Testis (tissue), 3 donors: ENCODE data around the gene CDK5. TPM values are rescaled to one million over a fixed set of nuclear protein-coding genes. Genes with fewer than 3 reads are reported as not detected.
A peak's percentile ranks its signal among the peaks of the same experiment; 100 is the strongest.

ENCODE experiments used
- DNase-seq: peaks from one replicate; pipeline ENCODE4 v3.0.0-alpha.2; 2019
- H3K27ac ChIP-seq, 2 donors: fragments of 200-600 bp; sonication (generic); one replicate each; pipeline ENCODE4 v1.5.1; 2019
- H3K27me3 ChIP-seq: fragments of 200-600 bp; sonication (generic); one replicate; pipeline ENCODE4 v1.5.1; 2019
- H3K36me3 ChIP-seq: fragments of 200-600 bp; sonication (generic); one replicate; pipeline ENCODE4 v1.5.1; 2017; ENCODE audit warnings: low read depth; ENCODE audit errors: missing control alignments
- H3K4me1 ChIP-seq: fragments of 200-600 bp; sonication (generic); one replicate; pipeline ENCODE4 v1.5.1; 2019
- H3K4me3 ChIP-seq, 2 donors: fragments of 200-600 bp; sonication (generic); one replicate each; pipeline ENCODE4 v1.5.1; 2017 to 2019
- H3K9me3 ChIP-seq: fragments of 200-600 bp; sonication (generic); one replicate; pipeline ENCODE4 v1.5.1; 2017
- POLR2A ChIP-seq: fragments of 450-650 bp; IDR thresholded peaks from one replicate; pipeline ENCODE4 v1.6.1; 2017; ENCODE audit warnings: antibody characterized with exemption, mild to moderate bottlenecking, moderate library complexity
- WGBS, 2 donors: methylation state at CpG; one replicate each; pipeline ENCODE4 v1.1.5; 2018; 5-methylcytosine and 5-hydroxymethylcytosine counted together
- intact Hi-C: fragments of 100-400 bp; cut with DNase I; formaldehyde crosslinking; loops from one replicate; pipeline ENCODE4 v1.15.1; 2023; ENCODE audit warnings: low total_unique reads
- polyA plus RNA-seq: library from polyadenylated mRNA; stranded (reverse); fragments of 350-450 nt; fragmentation: Illumina TruSeq; extraction: RNeasy Lipid Tissue Mini Kit (QIAGEN cat#74804); gene quantifications from one replicate; pipeline ENCODE4 v1.2.3, GENCODE V29; 2014; ENCODE audit warnings: low read depth, low replicate concordance; ENCODE audit not compliant: insufficient read depth
- total RNA-seq, 2 donors: library from RNA; depleted of rRNA; stranded (reverse); fragments of >200 nt; gene quantifications; one replicate each; pipeline ENCODE4 v1.2.3, GENCODE V29; 2016
- TF ChIP-seq, protein P1 (sequence below), 3 experiments: fragments of 450-650 bp in 2 of 3; fragments of 200-600 bp in 1 of 3; sonication (generic) in 1 of 3; IDR thresholded peaks; one replicate each; pipeline ENCODE4 v1.5.1; 2016 to 2019; ENCODE audit warnings: antibody characterized with exemption in 3 of 3, mild to moderate bottlenecking in 2 of 3, moderate library complexity in 1 of 3

CDK5 gene
- total and polyA plus RNA-seq, 3 donors from 2014 or later = 7.1 to 15.4 (median 10.5) TPM

DNA sequence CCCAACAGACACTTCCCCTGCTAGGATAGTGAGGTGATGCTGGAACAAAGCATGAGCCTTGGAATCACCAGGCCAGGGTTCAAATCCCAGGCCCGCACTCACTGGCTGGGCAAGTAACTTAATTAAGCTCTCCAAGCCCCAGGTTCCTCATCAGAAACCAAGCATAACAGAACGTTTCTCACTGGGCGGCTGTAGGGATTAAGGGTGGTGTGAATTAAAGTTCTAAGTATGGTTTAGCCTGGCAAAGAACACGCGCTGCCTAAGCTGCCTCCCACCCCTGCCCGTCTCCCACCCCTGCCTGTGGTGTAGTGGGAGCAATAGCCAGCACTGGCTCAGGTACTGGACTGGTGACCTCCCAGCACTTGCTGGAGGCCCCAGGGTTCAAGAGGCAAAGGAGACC lies 7.3 kb upstream of the CDK5 start:
- intact Hi-C loops = no loop called here
- Histone ChIP-seq H3K9me3 (no peaks in the 10 kb centered on the region), H3K36me3 (no peaks in the 10 kb centered on the region), H3K4me1 (peaks cover 32% of the 10 kb centered on the region), H3K4me3 (no peak overlapping the region), H3K27me3 (no peaks in the 10 kb centered on the region), H3K27ac (no peak overlapping the region)
- TF ChIP-seq, protein P1, sequence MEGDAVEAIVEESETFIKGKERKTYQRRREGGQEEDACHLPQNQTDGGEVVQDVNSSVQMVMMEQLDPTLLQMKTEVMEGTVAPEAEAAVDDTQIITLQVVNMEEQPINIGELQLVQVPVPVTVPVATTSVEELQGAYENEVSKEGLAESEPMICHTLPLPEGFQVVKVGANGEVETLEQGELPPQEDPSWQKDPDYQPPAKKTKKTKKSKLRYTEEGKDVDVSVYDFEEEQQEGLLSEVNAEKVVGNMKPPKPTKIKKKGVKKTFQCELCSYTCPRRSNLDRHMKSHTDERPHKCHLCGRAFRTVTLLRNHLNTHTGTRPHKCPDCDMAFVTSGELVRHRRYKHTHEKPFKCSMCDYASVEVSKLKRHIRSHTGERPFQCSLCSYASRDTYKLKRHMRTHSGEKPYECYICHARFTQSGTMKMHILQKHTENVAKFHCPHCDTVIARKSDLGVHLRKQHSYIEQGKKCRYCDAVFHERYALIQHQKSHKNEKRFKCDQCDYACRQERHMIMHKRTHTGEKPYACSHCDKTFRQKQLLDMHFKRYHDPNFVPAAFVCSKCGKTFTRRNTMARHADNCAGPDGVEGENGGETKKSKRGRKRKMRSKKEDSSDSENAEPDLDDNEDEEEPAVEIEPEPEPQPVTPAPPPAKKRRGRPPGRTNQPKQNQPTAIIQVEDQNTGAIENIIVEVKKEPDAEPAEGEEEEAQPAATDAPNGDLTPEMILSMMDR (IDR thresholded peaks at IDR 0.05) = no peak
- TF ChIP-seq POLR2A = no peak
- DNase-seq = no peak
- WGBS, 2 donors = 82 to 94% methylated on average over 5 to 6 of the region's 6 CpGs

DNA sequence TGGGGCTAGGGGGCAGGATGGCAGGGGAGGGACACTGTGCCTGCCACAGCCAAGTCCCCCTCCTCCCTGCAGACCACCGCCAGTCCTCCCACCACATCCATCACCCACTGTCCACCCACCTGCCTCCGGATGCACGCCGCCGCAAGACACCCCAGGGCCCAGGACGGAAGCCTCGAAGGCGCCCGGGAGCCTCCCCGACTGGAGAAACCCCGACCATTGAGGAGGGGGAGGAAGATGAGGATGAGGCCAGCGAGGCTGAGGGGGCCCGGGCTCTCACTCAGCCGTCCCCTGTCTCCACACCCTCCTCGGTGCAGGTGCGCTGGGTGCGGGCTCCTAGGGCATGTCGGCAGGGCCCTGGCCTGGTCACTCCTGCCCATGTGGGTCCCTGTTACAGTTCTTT lies 6.8 kb upstream of the CDK5 start:
- H3K27ac ChIP-seq = no peak overlapping the region
- no peak for DNase-seq
- H3K4me3 ChIP-seq = no peak overlapping the region
- peaks cover 32% of the 10 kb centered on the region for H3K4me1 ChIP-seq
- intact Hi-C loops = no loop called here
- H3K27me3 ChIP-seq = no peaks in the 10 kb centered on the region
- H3K9me3 ChIP-seq = no peaks in the 10 kb centered on the region
- WGBS, 2 donors = 89 to 97% methylated on average over 13 to 18 of the region's 18 CpGs
- H3K36me3 ChIP-seq = no peaks in the 10 kb centered on the region
- TF ChIP-seq, protein P1 (IDR thresholded peaks at IDR 0.05) = no peak
- no peak for TF ChIP-seq POLR2A

DNA sequence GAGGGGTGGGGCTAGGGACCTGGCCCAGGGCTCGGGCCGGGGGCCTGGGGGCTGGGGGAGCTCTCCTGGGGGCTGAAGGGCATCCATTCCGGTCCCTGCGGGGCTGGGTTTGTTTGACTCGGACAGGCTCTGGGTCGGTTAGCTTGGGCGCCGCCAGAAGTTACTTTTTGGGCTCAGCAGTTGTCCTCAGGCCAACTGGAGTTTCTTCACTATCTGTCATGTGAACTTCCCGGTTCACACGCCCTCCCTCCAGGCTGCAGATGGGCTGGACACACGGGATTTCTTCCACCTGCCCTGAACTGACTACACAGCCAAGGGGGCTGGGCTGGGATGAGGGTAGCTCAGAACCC lies 5.5 kb upstream of the CDK5 start:
- Histone ChIP-seq H3K4me1 (peaks cover 39% of the 10 kb centered on the region), H3K4me3 (peak overlapping the region in 1 of 2 donors; percentile 20), H3K27ac (peak overlapping the region; percentile 41 to 55), H3K9me3 (no peaks in the 10 kb centered on the region), H3K36me3 (no peaks in the 10 kb centered on the region), H3K27me3 (no peaks in the 10 kb centered on the region)
- intact Hi-C loops = no loop called here
- 10 to 44% methylated on average over 5 to 11 of the region's 11 CpGs for WGBS, 2 donors
- peak; percentile 80 for DNase-seq
- TF ChIP-seq, protein P1 (IDR thresholded peaks at IDR 0.05) = no peak
- no peak for TF ChIP-seq POLR2A

DNA sequence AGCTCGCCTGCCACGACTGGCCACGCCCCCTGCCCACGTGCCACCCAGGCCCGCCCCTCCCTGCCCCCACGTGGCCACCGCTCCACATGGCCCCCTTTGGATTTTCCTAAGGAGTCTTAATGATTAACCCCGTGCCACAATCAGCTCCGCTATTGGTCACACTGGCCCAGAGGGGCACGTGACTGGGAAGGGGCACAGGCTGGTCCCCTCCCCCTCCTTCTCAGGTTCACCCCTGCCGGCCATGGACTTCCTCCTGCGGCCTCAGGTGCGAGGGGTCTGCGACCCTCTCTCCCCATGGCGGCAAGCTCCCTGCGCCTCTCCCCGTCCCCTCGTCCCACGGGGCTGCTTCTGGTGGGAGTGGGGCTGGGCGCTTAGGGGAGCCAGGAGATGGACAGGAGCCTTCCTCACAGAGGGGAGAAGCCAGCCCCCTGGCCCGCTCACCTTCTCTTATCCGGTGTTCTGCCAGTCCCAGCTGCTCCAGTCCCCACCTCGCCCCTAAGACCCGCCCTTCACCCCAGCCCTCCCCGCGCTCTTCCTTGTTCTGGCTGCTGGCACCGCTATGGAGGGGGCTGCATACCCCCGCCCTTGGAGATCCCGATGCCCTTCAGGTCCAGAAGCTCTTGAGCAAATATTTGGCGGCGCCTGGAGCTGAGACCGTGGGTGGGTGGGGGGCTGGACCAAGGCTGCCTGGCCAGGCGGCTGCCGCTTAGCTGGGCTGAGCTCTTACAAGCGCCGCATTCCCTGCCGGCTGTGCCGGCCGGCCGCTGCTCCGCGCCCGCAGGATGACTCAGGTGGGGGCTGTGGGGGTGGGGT lies 4.9 kb upstream of the CDK5 start:
- Histone ChIP-seq H3K9me3 (no peaks in the 10 kb centered on the region), H3K27me3 (no peaks in the 10 kb centered on the region), H3K4me1 (peaks cover 39% of the 10 kb centered on the region), H3K36me3 (no peaks in the 10 kb centered on the region), H3K4me3 (peak overlapping the region in 1 of 2 donors; percentile 20), H3K27ac (peak overlapping the region; percentile 41 to 55)
- intact Hi-C loops = no loop called here
- TF ChIP-seq POLR2A = no peak
- TF ChIP-seq, protein P1 (IDR thresholded peaks at IDR 0.05) = no peak
- peak; percentile 77 for DNase-seq
- 35 to 44% methylated on average over 25 to 34 of the region's 43 CpGs for WGBS, 2 donors

DNA sequence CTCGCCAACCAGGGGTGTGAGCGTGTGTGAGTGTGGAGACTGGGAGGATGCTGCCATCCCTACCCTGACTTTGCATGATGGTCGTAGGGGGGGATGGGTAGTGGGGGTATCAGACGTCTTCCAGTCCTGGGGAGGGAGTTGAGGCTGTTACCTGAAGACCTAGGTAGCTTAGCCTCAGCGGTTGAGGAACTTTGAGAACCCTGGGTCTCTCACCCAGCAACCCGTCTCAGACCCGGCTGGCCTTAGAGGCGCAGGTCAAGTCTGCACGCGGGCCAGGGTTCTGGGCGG lies 4.4 kb upstream of the CDK5 start:
- no peak for DNase-seq
- H3K9me3 ChIP-seq = no peaks in the 10 kb centered on the region
- TF ChIP-seq POLR2A = no peak
- TF ChIP-seq, protein P1 (IDR thresholded peaks at IDR 0.05) = no peak
- intact Hi-C loops = no loop called here
- H3K27ac ChIP-seq = peak overlapping the region in 1 of 2 donors; percentile 2
- H3K4me3 ChIP-seq = peak overlapping the region in 1 of 2 donors; percentile 20
- H3K4me1 ChIP-seq = peaks cover 42% of the 10 kb centered on the region
- no peaks in the 10 kb centered on the region for H3K36me3 ChIP-seq
- no peaks in the 10 kb centered on the region for H3K27me3 ChIP-seq
- 35 to 38% methylated on average over 2 to 11 of the region's 11 CpGs for WGBS, 2 donors
